ENCODE measurements around the gene DCUN1D4.

DNA sequence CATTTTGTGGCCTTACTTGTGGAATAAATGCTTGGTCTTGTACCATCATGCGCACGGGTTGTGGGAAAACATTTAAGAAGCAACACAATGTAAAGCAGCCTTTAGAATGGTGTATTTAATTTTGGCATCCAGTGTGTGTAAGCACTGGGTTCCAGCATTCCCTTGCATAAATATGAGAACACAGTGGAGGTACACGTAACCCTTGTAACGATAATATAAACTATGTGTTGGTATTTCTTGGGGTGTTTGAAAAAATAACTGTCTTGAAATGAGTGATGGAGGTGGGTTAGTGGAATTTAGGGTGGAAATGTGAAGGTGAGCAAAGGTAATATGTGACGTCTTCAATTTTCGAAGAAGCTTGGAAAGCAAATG, 2.1 kb downstream of the DCUN1D4 start:
- TF ChIP-seq, protein P1, sequence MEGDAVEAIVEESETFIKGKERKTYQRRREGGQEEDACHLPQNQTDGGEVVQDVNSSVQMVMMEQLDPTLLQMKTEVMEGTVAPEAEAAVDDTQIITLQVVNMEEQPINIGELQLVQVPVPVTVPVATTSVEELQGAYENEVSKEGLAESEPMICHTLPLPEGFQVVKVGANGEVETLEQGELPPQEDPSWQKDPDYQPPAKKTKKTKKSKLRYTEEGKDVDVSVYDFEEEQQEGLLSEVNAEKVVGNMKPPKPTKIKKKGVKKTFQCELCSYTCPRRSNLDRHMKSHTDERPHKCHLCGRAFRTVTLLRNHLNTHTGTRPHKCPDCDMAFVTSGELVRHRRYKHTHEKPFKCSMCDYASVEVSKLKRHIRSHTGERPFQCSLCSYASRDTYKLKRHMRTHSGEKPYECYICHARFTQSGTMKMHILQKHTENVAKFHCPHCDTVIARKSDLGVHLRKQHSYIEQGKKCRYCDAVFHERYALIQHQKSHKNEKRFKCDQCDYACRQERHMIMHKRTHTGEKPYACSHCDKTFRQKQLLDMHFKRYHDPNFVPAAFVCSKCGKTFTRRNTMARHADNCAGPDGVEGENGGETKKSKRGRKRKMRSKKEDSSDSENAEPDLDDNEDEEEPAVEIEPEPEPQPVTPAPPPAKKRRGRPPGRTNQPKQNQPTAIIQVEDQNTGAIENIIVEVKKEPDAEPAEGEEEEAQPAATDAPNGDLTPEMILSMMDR (IDR thresholded peaks at IDR 0.05): no peak
- TF ChIP-seq POLR2A (IDR thresholded peaks at IDR 0.05): no peak
